GM23248 (cell line): ENCODE data around the gene EGF.

Experiments
- EZH2 ChIP-seq: fragments of 200-600 bp; sonication (generic); IDR thresholded peaks from 2 replicates; pipeline ENCODE4 v1.6.1; 2018; ENCODE audit warnings: antibody characterized with exemption, mild to moderate bottlenecking; ENCODE audit not compliant: insufficient read depth, poor library complexity, severe bottlenecking
- EZH2phosphoT487 ChIP-seq: fragments of 200-600 bp; sonication (generic); IDR thresholded peaks from 2 replicates; pipeline ENCODE4 v1.6.1; 2018; ENCODE audit warnings: antibody characterized with exemption, moderate library complexity, mild to moderate bottlenecking, low read depth; ENCODE audit not compliant: insufficient read depth

DNA sequence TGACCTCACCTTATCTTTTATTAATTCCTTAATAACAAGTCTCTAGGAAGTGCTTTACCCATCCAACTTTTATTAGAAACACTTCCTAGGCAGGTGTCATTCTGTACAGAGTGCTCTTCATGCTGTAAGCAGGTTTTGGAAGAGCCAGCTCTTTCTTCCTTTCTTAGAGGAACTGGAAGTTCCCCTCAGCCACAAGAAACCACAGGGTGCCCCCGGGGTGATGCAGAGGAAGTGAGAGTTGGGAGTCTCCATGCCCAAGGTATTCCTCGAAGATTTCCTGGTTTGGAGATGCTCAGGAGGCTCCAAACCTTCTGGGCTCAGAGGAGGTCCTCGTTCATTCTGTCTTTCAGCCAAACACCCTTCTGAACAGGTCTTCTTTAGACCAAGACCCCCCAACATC is 83.8 kb downstream of the EGF start:
- TF ChIP-seq EZH2phosphoT487 (no peak), EZH2 (no peak)
